ENCODE results near the gene METTL21C.

Gene METTL21C

GRCh38 chr13:102667023-102667422 lies 27.8 kb downstream of the METTL21C start:
- no peak for DNase-seq (ENCODE audit: low read depth)

- no peak for DNase-seq (ENCODE audit: low read depth)
Measured at GRCh38 chr13:102659168-102659713, 35.6 kb downstream of the METTL21C start.

- DNase-seq (ENCODE audit: low read depth), result no peak
Measured at GRCh38 chr13:102658660-102659059, 36.2 kb downstream of the METTL21C start.

- no peak for DNase-seq (ENCODE audit: low read depth)
Measured at GRCh38 chr13:102657630-102658029, 37.2 kb downstream of the METTL21C start.

- no peak for DNase-seq (ENCODE audit: low read depth)
Measured at GRCh38 chr13:102654756-102655155, 40.1 kb downstream of the METTL21C start.

GRCh38 chr13:102651892-102652291 lies 43.0 kb downstream of the METTL21C start:
- DNase-seq (ENCODE audit: low read depth), result no peak

GRCh38 chr13:102651392-102651791 lies 43.5 kb downstream of the METTL21C start:
- DNase-seq (ENCODE audit: low read depth), result no peak

GRCh38 chr13:102650444-102650843 lies 44.4 kb downstream of the METTL21C start:
- no peak for DNase-seq (ENCODE audit: low read depth)

- DNase-seq (ENCODE audit: low read depth), result no peak
Measured at GRCh38 chr13:102648046-102648445, 46.8 kb downstream of the METTL21C start.

- DNase-seq (ENCODE audit: low read depth), result no peak
Measured at GRCh38 chr13:102645701-102646100, 49.1 kb downstream of the METTL21C start.

GRCh38 chr13:102643656-102644055 lies 51.2 kb downstream of the METTL21C start:
- DNase-seq (ENCODE audit: low read depth), result no peak

GRCh38 chr13:102642475-102642874 lies 52.4 kb downstream of the METTL21C start:
- DNase-seq (ENCODE audit: low read depth), result no peak

GRCh38 chr13:102642029-102642428 lies 52.8 kb downstream of the METTL21C start:
- no peak for DNase-seq (ENCODE audit: low read depth)

- DNase-seq (ENCODE audit: low read depth), result no peak
Measured at GRCh38 chr13:102638741-102639140, 56.1 kb downstream of the METTL21C start.

All from activated T-helper 9 cell treated with anti-CD3 and anti-CD28 coated beads, Interleukin-2, amount 50 U/mL, for 16 hours (primary cell).